Activated CD8-positive, alpha-beta T cell treated with anti-CD3 and anti-CD28 coated beads for 36 hours (primary cell): Measurements from ENCODE around the gene COL20A1. TPM values are rescaled to one million over a fixed set of nuclear protein-coding genes. Genes with fewer than 3 reads are reported as not detected.

Source experiments
- ATAC-seq: fragments of 200-7000 bp; cut with Tn5 transposase; one replicate; pipeline ENCODE4 v1.10.0; 2021; ENCODE audit warnings: mild to moderate bottlenecking, moderate library complexity
- CTCF ChIA-PET: fragments of 350-600 bp; sonication (Branson Sonifier 250); formaldehyde crosslinking; loops from one replicate; lab custom pipeline; 2021; ENCODE audit warnings: antibody characterized with exemption; lab: Charles Lee
- POLR2A ChIA-PET: fragments of 350-600 bp; sonication (Branson Sonifier 250); formaldehyde crosslinking; loops from one replicate; lab custom pipeline; 2021; ENCODE audit warnings: antibody characterized with exemption; lab: Charles Lee
- DNase-seq: peaks from one replicate; pipeline ENCODE4 v3.0.0-alpha.2; 2020
- H3K27ac Mint-ChIP-seq: one replicate; pipeline ENCODE4 v1.8.0; 2021; ENCODE audit warnings: mild to moderate bottlenecking, mixed read lengths
- H3K27me3 Mint-ChIP-seq: one replicate; pipeline ENCODE4 v1.8.0; 2021; ENCODE audit warnings: mixed read lengths
- H3K36me3 Mint-ChIP-seq: one replicate; pipeline ENCODE4 v1.8.0; 2021; ENCODE audit warnings: low read depth, mixed read lengths
- H3K4me1 Mint-ChIP-seq: one replicate; pipeline ENCODE4 v1.8.0; 2021; ENCODE audit warnings: low read depth, mixed read lengths
- H3K4me3 Mint-ChIP-seq: one replicate; pipeline ENCODE4 v1.8.0; 2021; ENCODE audit warnings: mild to moderate bottlenecking, moderate library complexity, mixed read lengths
- H3K9me3 Mint-ChIP-seq: one replicate; pipeline ENCODE4 v1.8.0; 2021; ENCODE audit warnings: mixed read lengths
- intact Hi-C: fragments of 100-400 bp; cut with micrococcal nuclease; formaldehyde crosslinking; loops from one replicate; pipeline ENCODE4 v1.10.0; 2022
- total RNA-seq, 2 experiments: library from RNA; stranded (reverse); gene quantifications; one replicate each; pipeline ENCODE4 v1.2.3, GENCODE V29; 2021
- TF ChIP-seq, protein P1 (sequence below): fragments of 200-600 bp; IDR thresholded peaks from one replicate; pipeline ENCODE4 v1.8.0; 2022; ENCODE audit warnings: antibody characterized with exemption, mild to moderate bottlenecking

COL20A1 gene
- total RNA-seq, 2 experiments from 2014 or later: 0.04 TPM; not detected in 1

DNA sequence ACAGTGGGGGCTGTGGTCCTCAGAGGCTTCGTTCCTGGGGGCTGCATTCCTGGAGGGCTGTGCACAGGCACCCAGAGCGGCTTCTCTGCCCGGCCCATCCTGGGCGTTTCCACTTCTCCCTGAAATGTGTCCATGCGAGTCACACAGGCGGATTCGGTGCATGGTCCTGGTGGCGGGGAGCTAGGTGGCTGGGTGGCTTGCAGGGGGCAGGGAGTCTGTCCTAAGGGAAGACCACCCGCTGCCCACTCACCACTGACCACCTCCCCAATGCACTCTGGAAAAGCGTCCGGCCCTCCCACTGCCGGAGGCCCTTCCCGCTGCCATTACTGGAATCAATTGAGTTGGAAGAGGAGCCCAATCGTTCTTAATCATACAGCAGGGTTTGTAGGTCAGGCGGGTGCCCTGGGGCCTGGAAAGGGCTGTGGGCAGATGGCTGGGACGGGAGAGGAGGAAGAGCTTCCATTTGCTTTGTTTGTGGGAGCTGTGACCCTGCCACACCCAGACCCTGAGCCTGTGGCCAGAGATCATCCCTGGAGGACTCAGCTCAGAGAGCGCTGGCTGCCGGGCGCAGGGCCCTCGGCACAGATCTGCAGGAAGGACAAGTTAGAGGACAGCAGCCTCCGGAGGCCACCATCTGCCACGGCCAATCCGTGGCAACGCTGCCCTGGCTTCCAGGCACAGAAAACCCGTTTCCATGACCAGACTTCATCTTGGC, 61.8 kb downstream of the COL20A1 start:
- TF ChIP-seq, protein P1, sequence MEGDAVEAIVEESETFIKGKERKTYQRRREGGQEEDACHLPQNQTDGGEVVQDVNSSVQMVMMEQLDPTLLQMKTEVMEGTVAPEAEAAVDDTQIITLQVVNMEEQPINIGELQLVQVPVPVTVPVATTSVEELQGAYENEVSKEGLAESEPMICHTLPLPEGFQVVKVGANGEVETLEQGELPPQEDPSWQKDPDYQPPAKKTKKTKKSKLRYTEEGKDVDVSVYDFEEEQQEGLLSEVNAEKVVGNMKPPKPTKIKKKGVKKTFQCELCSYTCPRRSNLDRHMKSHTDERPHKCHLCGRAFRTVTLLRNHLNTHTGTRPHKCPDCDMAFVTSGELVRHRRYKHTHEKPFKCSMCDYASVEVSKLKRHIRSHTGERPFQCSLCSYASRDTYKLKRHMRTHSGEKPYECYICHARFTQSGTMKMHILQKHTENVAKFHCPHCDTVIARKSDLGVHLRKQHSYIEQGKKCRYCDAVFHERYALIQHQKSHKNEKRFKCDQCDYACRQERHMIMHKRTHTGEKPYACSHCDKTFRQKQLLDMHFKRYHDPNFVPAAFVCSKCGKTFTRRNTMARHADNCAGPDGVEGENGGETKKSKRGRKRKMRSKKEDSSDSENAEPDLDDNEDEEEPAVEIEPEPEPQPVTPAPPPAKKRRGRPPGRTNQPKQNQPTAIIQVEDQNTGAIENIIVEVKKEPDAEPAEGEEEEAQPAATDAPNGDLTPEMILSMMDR: no peak
- Mint-ChIP-seq H3K9me3 (peaks cover 5% of the 10 kb centered on the region), H3K4me3 (no peak overlapping the region), H3K4me1 (no peaks in the 10 kb centered on the region), H3K27ac (no peak overlapping the region), H3K27me3 (peaks cover 5% of the 10 kb centered on the region), H3K36me3 (no peaks in the 10 kb centered on the region)
- ChIA-PET CTCF (interaction anchor here (1.3 kb wide), 1 partner anchor 45 kb away, joined by 3 read pairs; no protein-coding TSS in a partner anchor), POLR2A (interaction anchor here (0.6 kb wide), 1 partner anchor 87 kb away, joined by 3 read pairs; no protein-coding TSS in a partner anchor)
- ATAC-seq (no peak), DNase-seq (no peak)
- intact Hi-C loops: no loop called here

DNA sequence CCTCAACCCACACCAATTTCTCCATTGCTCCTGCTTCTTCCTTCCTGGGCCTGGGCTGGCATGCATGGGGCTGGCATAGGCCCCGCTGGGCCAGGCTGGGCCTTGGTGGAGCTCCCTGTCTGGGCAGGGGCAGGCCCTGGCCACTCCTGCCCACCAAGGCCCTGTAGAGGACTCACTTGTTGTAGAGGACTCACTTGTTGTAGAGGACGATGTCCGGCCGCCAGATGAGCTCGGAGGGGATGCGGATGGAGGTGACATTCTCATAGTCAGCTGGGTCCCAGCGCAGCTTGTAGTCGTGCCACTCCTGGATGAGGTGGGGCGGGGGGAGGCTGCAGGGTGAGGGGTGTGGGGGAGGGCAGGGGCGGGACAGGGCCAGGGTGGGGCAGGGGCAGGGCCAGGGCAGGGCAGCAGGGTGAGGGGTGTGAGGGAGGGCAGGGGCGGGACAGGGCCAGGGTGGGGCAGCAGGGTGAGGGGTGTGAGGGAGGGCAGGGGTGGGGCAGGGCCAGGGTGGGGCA, 62.9 kb downstream of the COL20A1 start:
- Mint-ChIP-seq H3K4me3 (no peak overlapping the region), H3K27me3 (peaks cover 11% of the 10 kb centered on the region), H3K9me3 (no peaks in the 10 kb centered on the region), H3K36me3 (no peaks in the 10 kb centered on the region), H3K4me1 (no peaks in the 10 kb centered on the region), H3K27ac (no peak overlapping the region)
- intact Hi-C loops: no loop called here
- ChIA-PET CTCF (no interaction called here), POLR2A (no interaction called here)
- DNase-seq: no peak
- TF ChIP-seq, protein P1: no peak
- no peak for ATAC-seq

DNA sequence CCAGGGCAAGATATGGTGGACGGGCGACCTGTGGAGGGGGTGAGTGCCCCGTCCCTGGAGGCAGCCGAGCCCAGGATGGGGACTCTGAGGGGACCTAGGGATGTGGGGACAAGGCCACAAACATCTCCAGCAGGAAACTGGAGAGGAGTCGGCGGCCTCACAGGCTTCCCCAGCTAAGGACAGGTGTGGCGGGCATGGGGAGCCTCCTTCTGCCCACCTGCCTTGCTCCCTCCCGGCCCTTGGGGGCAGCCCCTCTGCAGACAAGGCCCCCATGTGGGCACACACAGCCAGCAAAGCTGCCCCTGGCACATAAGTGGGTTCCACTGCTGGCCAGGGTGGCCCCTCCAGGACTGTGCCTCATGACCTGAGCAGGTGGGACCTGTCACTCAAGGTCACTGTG, 63.5 kb downstream of the COL20A1 start:
- ChIA-PET CTCF (no interaction called here), POLR2A (no interaction called here)
- H3K27ac Mint-ChIP-seq: no peak overlapping the region
- H3K4me1 Mint-ChIP-seq: no peaks in the 10 kb centered on the region
- intact Hi-C loops: no loop called here
- TF ChIP-seq, protein P1: no peak
- H3K9me3 Mint-ChIP-seq: no peaks in the 10 kb centered on the region
- ATAC-seq (no peak), DNase-seq (no peak)
- no peaks in the 10 kb centered on the region for H3K36me3 Mint-ChIP-seq
- no peak overlapping the region for H3K4me3 Mint-ChIP-seq
- peaks cover 11% of the 10 kb centered on the region for H3K27me3 Mint-ChIP-seq

DNA sequence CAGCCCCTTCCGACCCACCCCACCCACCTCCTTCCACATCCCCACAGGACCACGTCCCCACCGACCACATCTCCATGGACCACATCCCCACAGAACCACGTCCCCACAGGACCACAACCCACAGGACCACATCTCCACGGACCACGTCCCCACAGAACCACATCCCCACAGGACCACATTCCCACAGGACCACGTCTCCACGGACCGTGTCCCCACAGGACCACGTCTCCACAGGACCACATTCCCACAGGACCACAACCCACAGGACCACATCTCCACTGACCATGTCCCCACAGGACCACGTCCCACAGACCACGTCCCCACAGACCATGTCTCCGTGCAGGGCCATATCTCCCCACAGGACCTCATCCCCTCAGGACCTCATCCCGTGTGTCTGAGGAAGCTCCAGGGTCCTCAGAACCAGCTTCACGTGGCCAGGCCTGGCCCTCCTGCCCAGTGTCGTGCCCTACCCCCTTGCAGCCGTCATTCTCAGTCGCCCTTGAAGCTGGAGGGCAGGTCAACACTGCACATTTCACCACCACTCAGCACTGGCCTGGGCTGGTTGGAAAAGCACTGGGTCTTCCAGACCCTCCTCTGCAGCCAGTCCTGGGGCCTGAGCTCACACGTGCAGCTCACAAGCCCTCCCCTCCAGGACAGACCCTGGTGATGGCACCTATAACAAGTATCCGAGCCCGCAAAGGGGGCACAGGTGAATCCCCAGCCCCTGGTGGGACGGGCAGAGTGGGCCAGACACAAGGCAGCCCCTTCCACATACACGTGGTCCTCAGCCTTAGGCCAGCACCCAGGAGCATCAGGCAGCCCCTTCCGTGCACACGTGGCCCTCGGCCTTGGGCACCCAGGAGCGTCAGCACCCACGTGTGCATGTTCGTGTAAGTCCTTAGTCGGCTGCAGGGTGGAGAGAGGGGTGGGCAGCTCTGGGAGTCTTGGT, 64.2 kb downstream of the COL20A1 start:
- TF ChIP-seq, protein P1: no peak
- H3K9me3 Mint-ChIP-seq: no peaks in the 10 kb centered on the region
- CTCF ChIA-PET: no interaction called here
- intact Hi-C loops: no loop called here
- H3K4me3 Mint-ChIP-seq: no peak overlapping the region
- ATAC-seq: no peak
- peaks cover 11% of the 10 kb centered on the region for H3K27me3 Mint-ChIP-seq
- POLR2A ChIA-PET: no interaction called here
- no peak overlapping the region for H3K27ac Mint-ChIP-seq
- DNase-seq: no peak
- H3K4me1 Mint-ChIP-seq: no peaks in the 10 kb centered on the region
- H3K36me3 Mint-ChIP-seq: no peaks in the 10 kb centered on the region
